Neural cell (in vitro differentiated cells): ENCODE measurements around the gene ENPP1. TPM values are rescaled to one million over a fixed set of nuclear protein-coding genes. Genes with fewer than 3 reads are reported as not detected.

Experiments used
- H2AFZ ChIP-seq: fragments of 200-600, 300-800 bp; sonication (generic), shearing (Covaris generic); 2 replicates; pipeline ENCODE4 v1.6.0; 2014; ENCODE audit warnings: low read depth, mild to moderate bottlenecking, antibody characterized with exemption, low read length, moderate library complexity
- H3F3A ChIP-seq: fragments of 200-600 bp; shearing (Covaris generic); 2 replicates; pipeline ENCODE4 v1.6.1; 2016; ENCODE audit warnings: mild to moderate bottlenecking, moderate library complexity, mixed read lengths, antibody characterized with exemption, low read length; ENCODE audit not compliant: insufficient read depth, poor library complexity, severe bottlenecking
- H3K27ac ChIP-seq: fragments of 200-600, 300-800 bp; sonication (generic), shearing (Covaris generic); 2 replicates; pipeline ENCODE4 v1.5.1; 2014; ENCODE audit warnings: mild to moderate bottlenecking, low read length, moderate library complexity
- H3K27me3 ChIP-seq: fragments of 300-800, 200-600 bp; sonication (generic), shearing (Covaris generic); 2 replicates; pipeline ENCODE4 v1.6.0; 2014; ENCODE audit warnings: mild to moderate bottlenecking, low read depth, low read length, moderate library complexity; ENCODE audit not compliant: insufficient read depth
- H3K36me3 ChIP-seq: fragments of 300-800, 200-600 bp; sonication (generic), shearing (Covaris generic); 2 replicates; pipeline ENCODE4 v1.5.1; 2014; ENCODE audit warnings: mild to moderate bottlenecking, antibody characterized with exemption, low read length, moderate library complexity; ENCODE audit not compliant: insufficient read depth
- H3K4me2 ChIP-seq: fragments of 300-800, 200-600 bp; sonication (generic), shearing (Covaris generic); 2 replicates; pipeline ENCODE4 v1.6.0; 2014; ENCODE audit warnings: mild to moderate bottlenecking, low read length
- H3K4me3 ChIP-seq: fragments of 300-800, 200-600 bp; sonication (generic), shearing (Covaris generic); 2 replicates; pipeline ENCODE4 v1.5.1; 2014; ENCODE audit warnings: mild to moderate bottlenecking, low read length, moderate library complexity
- H3K79me2 ChIP-seq: fragments of 200-600 bp; shearing (Covaris generic); replicated peaks from 2 replicates; pipeline ENCODE4 v1.6.0; 2014; ENCODE audit warnings: mild to moderate bottlenecking, low read length, moderate library complexity; ENCODE audit not compliant: insufficient read depth
- H3K9ac ChIP-seq: fragments of 300-800, 200-600 bp; sonication (generic), shearing (Covaris generic); 2 replicates; pipeline ENCODE4 v1.6.1; 2016; ENCODE audit warnings: mild to moderate bottlenecking, low read length, mixed read lengths
- H3K9me2 ChIP-seq: fragments of 200-600 bp; shearing (Covaris generic); 2 replicates; pipeline ENCODE4 v1.6.1; 2016; ENCODE audit warnings: mild to moderate bottlenecking, low read length, mixed read lengths; ENCODE audit not compliant: insufficient read depth
- H3K9me3 ChIP-seq: fragments of 200-600, 300-800 bp; sonication (generic), shearing (Covaris generic); 2 replicates; pipeline ENCODE4 v1.6.1; 2016; ENCODE audit warnings: mild to moderate bottlenecking, mixed run types, low read length, moderate library complexity, mixed read lengths
- H4K20me1 ChIP-seq: fragments of 200-600 bp; shearing (Covaris generic); 2 replicates; pipeline ENCODE4 v1.6.1; 2016; ENCODE audit warnings: mild to moderate bottlenecking, mixed run types; ENCODE audit not compliant: insufficient read depth
- CTCF ChIP-seq: fragments of 450-650 bp; IDR thresholded peaks from 2 replicates; pipeline ENCODE4 v1.5.1; 2014; ENCODE audit warnings: antibody characterized with exemption, mild to moderate bottlenecking, moderate library complexity; ENCODE audit not compliant: poor library complexity, severe bottlenecking
- EP300 ChIP-seq: fragments of 450-650 bp; conservative IDR thresholded peaks from 2 replicates; pipeline ENCODE4 v1.6.1; 2014; ENCODE audit warnings: antibody characterized with exemption, mild to moderate bottlenecking, moderate library complexity; ENCODE audit not compliant: poor library complexity, severe bottlenecking
- EZH2 ChIP-seq: fragments of 200-600, 300-800 bp; shearing (Covaris generic), sonication (generic); IDR thresholded peaks from 2 replicates; pipeline ENCODE4 v1.6.1; 2014; ENCODE audit warnings: antibody characterized with exemption, low read length, borderline replicate concordance, mild to moderate bottlenecking; ENCODE audit not compliant: insufficient read depth, poor library complexity, severe bottlenecking
- MXI1 ChIP-seq: fragments of 450-650 bp; conservative IDR thresholded peaks from 2 replicates; pipeline ENCODE4 v1.6.1; 2014; ENCODE audit warnings: antibody characterized with exemption, mild to moderate bottlenecking; ENCODE audit not compliant: poor library complexity, severe bottlenecking
- POLR2AphosphoS5 ChIP-seq: IDR thresholded peaks from 2 replicates; pipeline ENCODE4 v1.6.1; 2012
- RAD21 ChIP-seq: fragments of 450-650 bp; conservative IDR thresholded peaks from 2 replicates; pipeline ENCODE4 v1.6.1; 2014; ENCODE audit warnings: antibody characterized with exemption, mild to moderate bottlenecking, moderate library complexity
- REST ChIP-seq: IDR thresholded peaks from 2 replicates; pipeline ENCODE4 v1.6.1; 2012; ENCODE audit warnings: borderline replicate concordance
- SMC3 ChIP-seq: fragments of 450-650 bp; conservative IDR thresholded peaks from 2 replicates; pipeline ENCODE4 v1.6.1; 2014; ENCODE audit warnings: antibody characterized with exemption, mild to moderate bottlenecking, moderate library complexity; ENCODE audit not compliant: poor library complexity
- TAF1 ChIP-seq: IDR thresholded peaks from 2 replicates; pipeline ENCODE4 v1.6.1; 2012; ENCODE audit warnings: low read depth
- polyA plus RNA-seq: library from polyadenylated mRNA; depleted of rRNA; stranded (reverse); fragments of >200 nt; gene quantifications from 2 replicates; pipeline ENCODE4 v1.2.3, GENCODE V29; 2014

The ENPP1 gene
- polyA plus RNA-seq, 1 donor from 2014 or later: not detected

- H3K79me2 ChIP-seq: no peaks in the 10 kb centered on the region
- no peak overlapping the region for H3K4me2 ChIP-seq
- H3F3A ChIP-seq: no peaks in the 10 kb centered on the region
- no peaks in the 10 kb centered on the region for H3K9me2 ChIP-seq
- no peak overlapping the region for H2AFZ ChIP-seq
- H3K27ac ChIP-seq: no peak overlapping the region
- no peak for TF ChIP-seq RAD21
- no peak for TF ChIP-seq CTCF
- no peak for TF ChIP-seq EZH2
- no peak for TF ChIP-seq POLR2AphosphoS5
- TF ChIP-seq EP300: no peak
- no peak for TF ChIP-seq MXI1
- TF ChIP-seq REST: no peak
- no peak for TF ChIP-seq TAF1
- no peak for TF ChIP-seq SMC3
- no peak overlapping the region for H3K9ac ChIP-seq
- H3K4me3 ChIP-seq: no peak overlapping the region
- no peaks in the 10 kb centered on the region for H3K9me3 ChIP-seq
- no peaks in the 10 kb centered on the region for H3K36me3 ChIP-seq
- no peaks in the 10 kb centered on the region for H3K27me3 ChIP-seq
- no peaks in the 10 kb centered on the region for H4K20me1 ChIP-seq
These were observed 46.1 kb upstream of the ENPP1 start for GRCh38 chr6:131761762-131762067.

GRCh38 chr6:131762984-131763383 lies 44.8 kb upstream of the ENPP1 start:
- TF ChIP-seq REST (no peak), POLR2AphosphoS5 (no peak), EZH2 (no peak), CTCF (no peak), SMC3 (no peak), TAF1 (no peak), RAD21 (no peak), EP300 (no peak)
- Histone ChIP-seq H3K4me3 (no peak overlapping the region), H3K9ac (no peak overlapping the region), H3K9me2 (no peaks in the 10 kb centered on the region), H3K4me2 (no peak overlapping the region), H4K20me1 (no peaks in the 10 kb centered on the region), H3F3A (no peaks in the 10 kb centered on the region), H3K36me3 (no peaks in the 10 kb centered on the region), H3K9me3 (no peaks in the 10 kb centered on the region), H3K27ac (no peak overlapping the region), H2AFZ (no peak overlapping the region), H3K79me2 (no peaks in the 10 kb centered on the region), H3K27me3 (no peaks in the 10 kb centered on the region)
